ENCODE measurements around the gene GNG7.
"Not testable (repeated sequence)": the region's sequence is repeated elsewhere in the genome, so short reads cannot be mapped to it uniquely, and the experiment has no call there.

GNG7 gene

GRCh38 chr19:2726904-2727639 lies 24.6 kb upstream of the GNG7 start:
- no peak for DNase-seq (ENCODE audit: low read depth in 2 of 2)

GRCh38 chr19:2726160-2726855 lies 23.8 kb upstream of the GNG7 start:
- DNase-seq (ENCODE audit: low read depth in 2 of 2): no peak

- DNase-seq (ENCODE audit: low read depth in 2 of 2): no peak
Observed at GRCh38 chr19:2724148-2724557, 21.7 kb upstream of the GNG7 start.

GRCh38 chr19:2723747-2724146 lies 21.3 kb upstream of the GNG7 start:
- DNase-seq (ENCODE audit: low read depth in 2 of 2): no peak

GRCh38 chr19:2723345-2723715 lies 20.8 kb upstream of the GNG7 start:
- DNase-seq (ENCODE audit: low read depth in 2 of 2): no peak

- DNase-seq (ENCODE audit: low read depth in 2 of 2): no peak
Observed at GRCh38 chr19:2722541-2723344, 20.2 kb upstream of the GNG7 start.

GRCh38 chr19:2721570-2722540 lies 19.4 kb upstream of the GNG7 start:
- no peak for DNase-seq (ENCODE audit: low read depth in 2 of 2)

- DNase-seq (ENCODE audit: low read depth in 2 of 2): no peak
Observed at GRCh38 chr19:2720777-2721569, 18.5 kb upstream of the GNG7 start, which contains the start of gene DIRAS1. Gene DIRAS1 (minus strand): TSS chr19:2721372. CDS start chr19:2717806, 3,566 bp downstream.

GRCh38 chr19:2719920-2720776 lies 17.7 kb upstream of the GNG7 start:
- DNase-seq (ENCODE audit: low read depth in 2 of 2): no peak

- no peak for DNase-seq (ENCODE audit: low read depth in 2 of 2)
Observed at GRCh38 chr19:2719232-2719735, 16.8 kb upstream of the GNG7 start.

GRCh38 chr19:2717638-2718541 lies 15.4 kb upstream of the GNG7 start:
- no peak for DNase-seq (ENCODE audit: low read depth in 2 of 2)

- no peak for DNase-seq (ENCODE audit: low read depth in 2 of 2)
Observed at GRCh38 chr19:2716722-2717637, 14.5 kb upstream of the GNG7 start.

GRCh38 chr19:2716275-2716650 lies 13.8 kb upstream of the GNG7 start:
- no peak for DNase-seq (ENCODE audit: low read depth in 2 of 2)

- no peak for DNase-seq (ENCODE audit: low read depth in 2 of 2)
Observed at GRCh38 chr19:2715470-2716274, 13.2 kb upstream of the GNG7 start.

GRCh38 chr19:2714531-2715269 lies 12.2 kb upstream of the GNG7 start:
- no peak for DNase-seq (ENCODE audit: low read depth in 2 of 2)

GRCh38 chr19:2714102-2714501 lies 11.6 kb upstream of the GNG7 start:
- DNase-seq (ENCODE audit: low read depth in 2 of 2): not testable (repeated sequence)
